RPMI8226 (cell line): Measurements from ENCODE around the gene TTBK1.
"Not testable (repeated sequence)": the region's sequence is repeated elsewhere in the genome, so short reads cannot be mapped to it uniquely, and the experiment has no call there.

Source experiments
- DNase-seq: peaks from one replicate; pipeline ENCODE4 v3.0.0-alpha.2; 2015

The TTBK1 gene

GRCh38 chr6:43290339-43290904 lies 47.1 kb downstream of the TTBK1 start:
- DNase-seq, result no peak

- DNase-seq, result no peak
Measured at GRCh38 chr6:43290905-43291355, 47.6 kb downstream of the TTBK1 start.

- no peak for DNase-seq
Measured at GRCh38 chr6:43291708-43292107, 48.4 kb downstream of the TTBK1 start.

GRCh38 chr6:43292341-43292740 lies 49.1 kb downstream of the TTBK1 start:
- no peak for DNase-seq

- no peak for DNase-seq
Measured at GRCh38 chr6:43292763-43293318, 49.6 kb downstream of the TTBK1 start.

- DNase-seq, result no peak
Measured at GRCh38 chr6:43293698-43294097, 50.4 kb downstream of the TTBK1 start.

- DNase-seq, result no peak
Measured at GRCh38 chr6:43294536-43294935, 51.3 kb downstream of the TTBK1 start.

GRCh38 chr6:43295456-43295855 lies 52.2 kb downstream of the TTBK1 start:
- no peak for DNase-seq

GRCh38 chr6:43296780-43297497 lies 53.7 kb downstream of the TTBK1 start:
- no peak for DNase-seq

- peak; percentile 38 for DNase-seq
Measured at GRCh38 chr6:43297644-43298564, 54.6 kb downstream of the TTBK1 start, which contains the start of gene SLC22A7. Gene SLC22A7 (plus strand): TSS chr6:43298260. CDS start chr6:43298359, 99 bp downstream.

GRCh38 chr6:43298565-43299337 lies 55.5 kb downstream of the TTBK1 start:
- DNase-seq, result no peak

GRCh38 chr6:43299338-43300293 lies 56.3 kb downstream of the TTBK1 start:
- DNase-seq, result no peak

- no peak for DNase-seq
Measured at GRCh38 chr6:43301081-43301870, 58.0 kb downstream of the TTBK1 start.

- no peak for DNase-seq
Measured at GRCh38 chr6:43302126-43302525, 58.8 kb downstream of the TTBK1 start.

- DNase-seq, result not testable (repeated sequence)
Measured at GRCh38 chr6:43303006-43303405, 59.7 kb downstream of the TTBK1 start.

- no peak for DNase-seq
Measured at GRCh38 chr6:43303751-43304331, 60.6 kb downstream of the TTBK1 start.

GRCh38 chr6:43304361-43304760 lies 61.1 kb downstream of the TTBK1 start:
- DNase-seq, result no peak

GRCh38 chr6:43304882-43305281 lies 61.6 kb downstream of the TTBK1 start:
- no peak for DNase-seq

GRCh38 chr6:43306086-43306485 lies 62.8 kb downstream of the TTBK1 start:
- DNase-seq, result no peak
